ENCODE data around the gene PIK3C2B. TPM values are rescaled to one million over a fixed set of nuclear protein-coding genes. Genes with fewer than 3 reads are reported as not detected.
"Not testable (repeated sequence)": the region's sequence is repeated elsewhere in the genome, so short reads cannot be mapped to it uniquely, and the experiment has no call there.

PIK3C2B gene
- total RNA-seq, 1 experiment from 2014 or later = 4.9 TPM

DNA sequence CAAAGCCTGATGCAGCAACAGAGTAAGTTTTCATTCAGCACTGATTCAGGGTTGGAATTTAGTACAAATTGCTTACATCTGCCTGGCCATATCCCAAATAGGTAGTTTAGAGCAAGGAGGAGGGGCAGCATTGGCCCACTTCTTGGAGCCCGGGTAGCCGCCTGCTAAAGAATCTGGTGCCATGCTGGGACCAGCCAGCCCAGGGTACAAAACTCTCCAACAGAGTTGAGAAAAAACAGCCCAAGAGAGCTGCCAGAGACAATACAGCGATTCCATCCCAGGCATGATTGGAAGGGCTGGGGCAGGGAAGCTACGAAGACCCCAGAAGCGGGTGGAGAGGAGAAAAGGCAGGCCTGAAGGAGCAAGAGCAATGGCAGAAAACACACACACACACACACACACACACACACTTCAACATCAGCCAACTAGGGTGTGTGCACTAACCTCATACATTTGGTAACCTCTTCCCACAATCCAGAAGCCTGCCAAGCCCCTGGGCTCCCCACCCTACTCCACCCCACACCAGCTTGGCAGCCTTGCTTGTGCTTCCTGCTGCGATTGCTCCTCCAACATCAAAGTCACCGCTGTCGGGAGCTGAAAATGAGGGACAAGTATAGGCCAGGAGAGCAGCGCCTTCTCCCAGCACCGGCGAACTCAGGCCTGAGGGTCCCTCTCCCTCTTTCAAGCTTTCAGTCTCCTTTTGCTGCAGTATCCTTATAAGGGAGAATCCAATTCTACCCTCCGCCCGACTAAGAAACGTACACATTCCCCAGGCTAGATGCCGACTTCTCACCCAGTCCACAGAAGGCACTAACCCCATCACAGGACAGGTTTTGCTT, 1.2 kb downstream of the PIK3C2B start:
- DNase-seq (ENCODE audit: low read depth, low spot score) = no peak
- in situ Hi-C loops (cut with HindIII; ENCODE audit: low pct_unique_long_range_greater_than_20kb, low sequenced_read_pairs) = no loop called here

DNA sequence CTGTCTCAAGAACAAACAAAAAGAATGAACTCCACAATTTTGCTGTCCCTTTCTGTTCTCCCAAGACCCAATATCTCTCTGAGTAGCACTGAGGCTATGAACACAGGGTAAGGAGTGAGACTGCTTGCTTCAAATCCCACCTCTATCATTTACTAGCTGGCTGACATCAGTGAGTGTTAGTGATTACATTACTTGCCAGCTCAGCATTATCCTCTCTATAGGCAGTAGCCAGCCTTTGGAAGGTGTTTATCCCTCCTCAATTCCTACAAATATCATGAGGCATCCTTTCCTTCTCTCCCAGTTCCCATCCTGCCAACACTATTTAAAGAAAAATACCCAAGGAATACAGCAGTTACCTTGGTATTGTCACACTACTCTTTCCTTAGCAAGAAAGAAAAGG, 3.0 kb downstream of the PIK3C2B start:
- DNase-seq (ENCODE audit: low read depth, low spot score) = no peak
- in situ Hi-C loops (cut with HindIII; ENCODE audit: low pct_unique_long_range_greater_than_20kb, low sequenced_read_pairs) = no loop called here

DNA sequence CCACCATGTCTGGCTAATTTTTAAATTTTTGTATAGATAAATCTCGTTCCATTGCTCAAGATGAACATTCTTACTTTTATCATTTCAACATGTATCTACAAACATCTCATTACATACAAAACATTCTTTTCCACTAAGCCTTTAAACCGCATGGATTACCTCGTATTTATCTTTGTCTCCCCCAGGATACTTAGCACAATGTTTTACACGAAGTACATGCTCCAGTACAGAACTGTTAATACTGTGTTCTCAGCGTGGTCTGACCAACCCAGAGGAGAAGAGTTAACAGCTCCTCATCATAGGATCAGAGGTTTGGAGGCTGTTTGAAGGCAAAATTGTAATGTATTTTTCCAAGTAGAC, 7.4 kb downstream of the PIK3C2B start:
- no peak for DNase-seq (ENCODE audit: low read depth, low spot score)
- in situ Hi-C loops (cut with HindIII; ENCODE audit: low pct_unique_long_range_greater_than_20kb, low sequenced_read_pairs) = no loop called here

DNA sequence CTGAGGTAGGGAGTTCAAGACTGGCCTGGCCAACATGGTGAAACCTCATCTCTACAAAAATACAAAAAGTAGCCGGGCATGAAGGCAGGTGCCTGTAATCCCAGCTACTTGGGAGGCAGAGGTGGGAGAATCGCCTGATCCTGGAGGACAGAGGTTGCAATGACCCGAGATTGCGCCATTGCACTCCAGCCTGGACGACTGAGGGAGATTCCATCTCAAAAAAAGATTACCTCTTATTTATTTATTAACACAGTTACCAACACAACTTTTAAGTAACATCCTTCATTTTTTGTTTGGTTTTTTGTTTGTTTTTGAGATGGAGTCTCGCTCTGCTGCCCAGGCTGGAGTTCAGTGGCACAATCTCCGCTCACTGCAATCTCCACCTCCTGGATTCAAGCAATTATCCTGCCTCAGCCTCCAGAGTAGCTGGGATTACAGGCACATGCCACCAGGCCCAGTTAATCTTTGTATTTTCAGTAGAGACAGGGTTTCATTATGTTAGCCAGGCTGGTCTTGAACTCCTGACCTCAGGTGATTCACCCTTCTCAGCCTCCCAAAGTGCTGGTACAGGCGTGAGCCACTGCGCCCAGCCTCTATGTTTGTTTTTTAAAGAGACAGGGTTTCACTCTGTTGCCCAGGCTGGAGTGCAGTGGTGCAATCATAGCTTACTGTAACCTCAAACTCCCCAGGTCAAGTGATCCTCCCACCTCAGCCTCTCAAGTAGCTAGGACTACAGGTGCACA, 7.9 kb downstream of the PIK3C2B start:
- DNase-seq (ENCODE audit: low read depth, low spot score); in situ Hi-C loops (cut with HindIII; ENCODE audit: low pct_unique_long_range_greater_than_20kb, low sequenced_read_pairs): not testable (repeated sequence)

DNA sequence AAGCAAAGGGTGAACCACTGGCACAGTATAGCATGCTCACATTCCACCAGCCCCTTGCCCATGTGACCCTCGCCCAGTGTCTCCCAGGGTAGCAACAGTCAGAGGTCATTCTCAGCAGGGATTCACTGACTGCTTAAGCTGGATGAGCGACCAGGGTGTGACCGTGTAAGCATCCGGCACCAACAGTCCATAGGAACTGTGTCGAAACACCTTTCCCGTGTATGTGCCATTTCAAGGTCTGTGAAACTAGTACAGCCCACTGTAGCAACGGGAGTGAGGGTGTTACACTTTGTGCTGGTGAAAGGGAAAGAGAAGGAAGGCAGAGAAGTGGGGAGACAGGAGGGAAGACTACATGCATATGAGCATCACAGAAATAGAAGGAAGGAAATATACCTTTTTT, 10.8 kb downstream of the PIK3C2B start:
- in situ Hi-C loops (cut with HindIII; ENCODE audit: low pct_unique_long_range_greater_than_20kb, low sequenced_read_pairs) = no loop called here
- DNase-seq (ENCODE audit: low read depth, low spot score) = no peak

DNA sequence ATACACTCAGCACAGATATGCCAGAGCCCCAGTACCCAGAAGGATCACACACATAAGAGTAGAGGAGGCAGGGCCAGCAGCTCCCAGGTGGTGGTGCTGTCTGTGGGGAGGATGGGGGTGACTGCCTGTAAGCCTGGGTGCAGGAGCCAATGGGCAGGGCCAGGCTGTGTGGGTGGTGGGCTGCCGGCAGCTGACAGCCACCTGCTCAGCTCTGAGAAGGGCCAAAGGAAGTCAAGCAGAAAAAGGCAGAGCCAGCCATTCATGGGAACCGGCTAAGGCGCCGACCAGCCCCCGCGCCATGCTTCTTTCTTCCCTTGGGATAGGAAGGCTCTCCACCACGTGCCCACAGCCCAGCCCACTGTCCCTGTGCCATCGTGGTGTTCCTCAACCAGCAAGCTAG, 14.1 kb downstream of the PIK3C2B start:
- in situ Hi-C loops (cut with HindIII; ENCODE audit: low pct_unique_long_range_greater_than_20kb, low sequenced_read_pairs) = no loop called here
- DNase-seq (ENCODE audit: low read depth, low spot score) = no peak

DNA sequence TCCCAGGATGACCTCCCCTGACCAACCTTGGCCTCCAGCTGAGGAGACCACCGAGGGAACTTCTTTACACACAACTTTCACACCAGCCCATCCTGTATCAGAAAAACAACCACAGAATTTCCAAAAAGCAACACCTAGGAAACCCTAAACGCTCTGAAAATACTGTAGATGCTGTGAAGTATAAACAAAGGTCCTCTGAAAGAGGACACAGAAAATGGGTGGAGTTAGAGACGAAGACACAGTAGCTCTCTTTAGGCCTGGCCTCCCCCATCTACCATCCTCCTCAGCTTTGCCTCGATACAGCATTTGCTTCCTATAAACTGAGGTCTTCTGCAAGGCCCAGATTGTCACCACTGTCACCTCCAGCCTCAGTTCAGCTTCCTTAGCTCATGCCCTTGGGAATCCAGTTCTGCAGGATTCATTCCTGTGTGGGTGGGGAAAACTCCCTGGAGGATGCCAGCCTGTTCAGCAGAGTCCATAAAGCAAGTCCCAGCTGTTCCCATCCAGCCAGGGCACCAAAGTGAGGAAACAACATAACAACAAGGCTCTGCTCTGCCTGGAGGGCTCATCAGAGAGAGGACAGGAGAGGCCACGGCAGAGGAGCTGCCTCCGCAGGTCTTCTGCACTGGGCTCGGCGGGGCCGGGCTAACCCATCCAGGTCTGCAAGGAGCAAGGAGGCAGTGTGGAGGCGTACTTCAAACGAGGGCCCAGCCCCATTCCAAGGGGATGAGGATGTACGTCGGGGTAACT, 15.0 kb downstream of the PIK3C2B start:
- DNase-seq (ENCODE audit: low read depth, low spot score) = no peak
- in situ Hi-C loops (cut with HindIII; ENCODE audit: low pct_unique_long_range_greater_than_20kb, low sequenced_read_pairs) = no loop called here

DNA sequence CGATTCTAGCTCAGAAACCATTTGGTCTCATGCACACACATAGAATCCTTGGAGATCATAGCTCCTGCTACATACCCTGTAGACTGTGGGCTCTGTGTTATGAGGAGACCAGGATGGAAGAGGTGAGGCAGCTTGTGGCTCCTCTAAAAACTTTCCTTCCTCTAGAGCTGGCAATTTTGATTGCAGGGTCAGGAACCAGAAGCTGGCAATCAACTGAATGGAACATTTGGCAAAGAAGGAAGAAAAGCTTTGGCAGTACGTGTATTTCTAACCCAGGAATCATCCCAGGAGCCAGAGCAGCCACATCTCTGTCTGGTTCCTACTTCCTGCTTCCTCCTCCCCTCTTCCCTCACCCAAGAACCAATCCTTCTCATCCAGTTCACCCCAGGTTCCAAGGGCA, 15.7 kb downstream of the PIK3C2B start:
- no peak for DNase-seq (ENCODE audit: low read depth, low spot score)
- in situ Hi-C loops (cut with HindIII; ENCODE audit: low pct_unique_long_range_greater_than_20kb, low sequenced_read_pairs) = no loop called here

DNA sequence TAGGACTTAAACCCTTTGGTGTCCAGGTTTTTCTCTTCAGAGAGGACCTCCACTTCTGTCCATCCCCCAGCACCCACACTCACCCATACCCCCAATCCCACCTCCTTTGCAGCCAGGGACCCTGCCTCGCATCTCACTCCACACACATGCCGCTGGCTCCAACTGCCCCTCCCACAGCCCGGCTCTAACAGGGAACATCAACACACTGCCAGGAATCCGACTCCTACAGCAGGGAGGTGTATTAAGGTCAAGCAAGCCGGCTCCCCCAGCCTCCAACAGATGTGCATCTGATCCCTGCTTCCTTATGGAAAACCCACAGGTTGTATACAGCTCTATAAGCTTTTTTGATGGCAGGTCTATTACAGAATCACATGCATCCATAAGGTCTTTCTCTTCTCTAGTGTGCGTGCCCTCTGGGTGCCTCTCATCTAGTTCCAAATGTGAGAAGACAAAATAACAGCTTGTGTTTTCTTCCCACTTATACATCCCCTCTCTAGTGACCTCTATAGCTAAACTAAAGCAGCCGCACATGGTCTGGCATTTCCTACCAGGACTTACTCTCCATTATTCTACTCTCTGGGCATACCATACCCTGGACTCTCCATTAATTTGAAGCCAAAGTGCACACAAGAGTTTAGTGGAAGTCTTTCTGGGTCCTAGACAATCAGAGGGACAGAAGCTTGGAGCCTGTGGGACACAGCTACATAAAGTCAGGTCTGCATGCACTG, 16.3 kb downstream of the PIK3C2B start:
- in situ Hi-C loops (cut with HindIII; ENCODE audit: low pct_unique_long_range_greater_than_20kb, low sequenced_read_pairs) = no loop called here
- peak; percentile 23 for DNase-seq (ENCODE audit: low read depth, low spot score)

DNA sequence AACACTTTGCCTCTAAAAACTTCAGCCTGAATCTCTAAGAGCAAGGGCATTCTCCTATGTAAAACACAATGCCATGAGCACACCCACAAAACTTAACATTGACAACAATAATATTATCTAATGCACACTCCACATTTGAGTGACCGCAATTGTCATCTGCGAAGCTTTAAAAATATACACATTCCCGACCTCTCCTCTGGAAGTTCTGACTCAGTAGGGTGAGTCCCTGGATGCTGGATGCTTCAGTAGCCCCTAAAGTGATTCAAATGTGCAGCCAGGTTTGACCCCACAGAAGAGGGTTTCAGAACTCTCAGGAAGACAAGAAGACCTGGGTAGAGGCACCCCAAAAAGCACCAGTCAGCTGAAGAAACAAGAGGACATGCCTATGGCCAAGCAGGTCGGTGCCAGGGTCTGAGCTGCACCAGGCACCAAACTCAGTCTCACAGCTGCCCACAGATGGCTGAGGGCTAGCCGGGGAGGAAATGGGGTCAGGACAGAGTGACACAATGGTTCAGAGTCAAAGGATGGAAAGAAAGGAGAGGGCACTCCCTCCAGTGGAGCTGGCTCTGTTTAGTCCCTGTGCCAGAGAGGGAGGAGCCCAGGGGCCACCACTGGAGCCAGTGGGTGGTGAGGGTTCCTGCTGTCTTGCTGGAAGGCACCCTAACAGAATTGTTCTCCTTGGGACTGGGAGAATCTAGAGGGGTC, 17.4 kb downstream of the PIK3C2B start:
- in situ Hi-C loops (cut with HindIII; ENCODE audit: low pct_unique_long_range_greater_than_20kb, low sequenced_read_pairs) = no loop called here
- DNase-seq (ENCODE audit: low read depth, low spot score) = no peak

DNA sequence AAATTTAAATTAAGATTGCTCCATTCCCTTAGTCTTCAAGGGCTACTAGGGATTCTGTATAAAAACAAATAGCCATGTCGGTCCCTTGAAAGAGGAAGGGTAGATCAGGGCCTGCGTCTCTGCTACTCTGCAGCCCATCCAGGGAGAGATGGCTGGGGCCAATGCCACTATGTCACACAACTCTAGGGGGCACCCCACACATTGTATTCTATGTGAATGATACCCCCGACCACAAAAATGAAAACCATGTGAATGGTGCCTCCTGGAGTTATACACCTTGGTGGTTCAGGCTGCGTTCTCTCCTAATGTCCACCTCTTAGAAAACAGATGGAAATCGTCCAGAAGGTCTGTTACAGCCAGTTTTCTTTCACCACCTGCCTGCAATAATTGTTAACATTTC, 18.0 kb downstream of the PIK3C2B start:
- no peak for DNase-seq (ENCODE audit: low read depth, low spot score)
- in situ Hi-C loops (cut with HindIII; ENCODE audit: low pct_unique_long_range_greater_than_20kb, low sequenced_read_pairs) = no loop called here

DNA sequence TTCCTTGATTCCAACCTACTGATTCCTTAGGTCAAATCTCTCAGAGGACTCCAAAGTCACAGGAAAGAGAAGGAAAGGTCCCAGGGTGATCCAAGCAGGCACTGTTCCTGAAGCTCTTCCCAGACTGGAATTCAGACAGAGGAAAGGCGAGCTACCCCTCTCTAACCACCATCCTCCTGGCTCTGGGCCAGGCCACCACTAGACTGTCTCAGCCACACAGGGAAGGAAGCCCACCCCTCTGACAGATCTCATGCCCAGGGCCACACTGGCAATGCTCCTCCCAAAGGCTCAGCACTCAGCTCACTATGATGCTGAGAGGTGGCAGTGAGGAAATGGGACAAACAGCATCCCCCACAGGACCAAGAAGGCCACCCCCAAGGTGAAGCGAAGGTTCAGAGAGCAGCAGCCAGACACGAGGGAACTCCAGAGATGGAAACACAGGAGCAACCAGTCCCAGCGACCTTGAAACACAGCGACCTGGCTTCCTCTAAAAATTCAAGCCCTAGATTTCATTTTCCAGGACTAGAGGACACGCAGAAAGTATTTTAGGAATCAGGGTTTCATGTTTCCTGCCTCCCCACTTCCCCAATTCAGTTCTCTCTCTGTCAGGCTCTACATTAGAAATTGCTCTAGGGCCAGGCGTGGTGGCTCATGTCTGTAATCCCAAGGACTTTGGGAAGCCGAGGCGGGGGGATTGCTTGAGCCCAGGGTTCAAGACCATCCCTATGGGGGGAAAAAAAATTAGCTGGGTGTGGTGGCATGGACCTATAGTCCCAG, 18.8 kb downstream of the PIK3C2B start:
- DNase-seq (ENCODE audit: low read depth, low spot score) = no peak
- in situ Hi-C loops (cut with HindIII; ENCODE audit: low pct_unique_long_range_greater_than_20kb, low sequenced_read_pairs) = no loop called here

DNA sequence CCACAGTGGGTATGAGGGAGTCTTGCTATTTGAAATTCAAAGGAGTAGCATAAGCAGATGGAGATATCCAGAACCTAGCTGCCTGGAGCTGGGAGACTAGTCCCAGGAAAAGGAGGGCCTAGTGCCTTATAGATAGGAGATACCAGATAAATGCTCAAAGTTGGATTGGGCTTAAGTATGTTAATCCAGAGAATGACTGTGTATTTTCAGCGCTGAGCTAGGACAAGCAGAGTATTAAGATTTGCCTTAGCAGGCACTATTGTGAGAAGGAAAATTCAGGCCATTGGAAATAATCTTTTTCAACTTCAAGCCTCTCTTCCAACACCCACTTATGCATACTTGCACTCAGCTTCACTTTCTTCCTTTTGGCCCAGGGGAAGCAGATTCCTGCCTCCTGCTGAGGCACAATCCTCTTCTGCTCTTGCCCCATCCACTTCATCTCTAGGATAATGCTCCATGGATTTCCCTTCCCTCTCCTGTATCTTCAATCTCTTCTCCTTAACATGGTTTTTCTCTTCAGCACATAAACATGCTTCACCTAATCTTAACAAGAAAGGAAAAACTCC, 21.1 kb downstream of the PIK3C2B start:
- no peak for DNase-seq (ENCODE audit: low read depth, low spot score)
- in situ Hi-C loops (cut with HindIII; ENCODE audit: low pct_unique_long_range_greater_than_20kb, low sequenced_read_pairs) = no loop called here

DNA sequence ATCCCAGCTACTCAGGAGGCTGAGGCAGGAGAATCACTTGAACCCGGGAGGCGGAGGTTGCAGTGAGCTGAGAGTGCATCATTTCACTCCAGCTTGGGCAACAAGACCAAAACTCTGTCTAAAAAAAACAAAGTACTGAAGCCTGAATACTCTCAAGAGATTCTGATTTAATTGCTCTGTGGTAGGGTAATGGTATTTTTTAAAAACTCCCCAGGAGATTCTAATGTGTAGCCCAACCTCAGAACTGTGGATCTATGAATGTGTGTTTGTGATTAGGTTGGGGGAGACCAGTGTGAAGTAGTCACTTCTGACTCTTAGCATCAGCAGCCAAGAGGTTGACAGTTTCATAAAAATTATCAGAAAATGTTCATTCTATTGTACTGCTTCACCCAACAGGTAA, 21.9 kb downstream of the PIK3C2B start:
- DNase-seq (ENCODE audit: low read depth, low spot score) = no peak
- in situ Hi-C loops (cut with HindIII; ENCODE audit: low pct_unique_long_range_greater_than_20kb, low sequenced_read_pairs) = no loop called here

DNA sequence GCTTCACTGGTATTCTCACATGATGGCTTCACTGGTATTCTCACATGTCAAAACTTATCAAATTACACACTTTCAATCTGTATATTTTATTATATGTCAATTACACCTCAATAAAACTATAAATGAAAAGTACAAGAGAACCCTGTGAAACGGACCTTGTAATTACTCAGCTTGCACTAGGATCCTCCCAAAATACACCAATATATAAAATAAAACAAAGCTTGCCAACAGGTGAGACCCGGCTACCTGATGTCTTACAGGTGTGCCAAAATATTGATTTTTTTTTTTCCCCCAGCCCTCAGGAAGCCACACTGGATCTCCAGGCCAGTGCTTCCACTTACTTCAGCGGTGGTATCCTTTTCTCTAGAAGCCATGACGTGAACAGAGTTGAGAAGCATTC, 22.9 kb downstream of the PIK3C2B start:
- DNase-seq (ENCODE audit: low read depth, low spot score) = no peak
- in situ Hi-C loops (cut with HindIII; ENCODE audit: low pct_unique_long_range_greater_than_20kb, low sequenced_read_pairs) = no loop called here

DNA sequence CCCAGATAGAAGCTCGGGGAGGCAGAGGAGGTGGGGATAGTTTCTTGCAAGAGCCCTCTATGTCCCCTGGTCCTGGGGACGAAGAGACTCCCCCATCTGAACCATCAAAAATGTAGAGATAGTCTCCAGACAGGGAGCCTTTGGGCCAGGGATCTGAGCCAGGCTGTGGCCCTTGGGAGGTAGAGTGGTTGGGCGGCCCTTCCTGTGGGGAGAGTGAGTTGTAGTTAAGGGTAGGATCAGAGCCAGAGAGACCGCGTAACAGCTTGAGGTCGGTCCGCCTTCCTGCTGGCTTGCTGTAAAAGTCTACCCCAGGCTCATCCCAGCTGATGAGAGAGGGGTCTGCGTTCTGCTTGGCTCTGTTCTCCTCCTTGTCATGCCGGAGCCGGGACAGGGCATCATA, 25.3 kb downstream of the PIK3C2B start:
- in situ Hi-C loops (cut with HindIII; ENCODE audit: low pct_unique_long_range_greater_than_20kb, low sequenced_read_pairs) = no loop called here
- no peak for DNase-seq (ENCODE audit: low read depth, low spot score)
